NT2/D1 (cell line): Measurements from ENCODE around the gene DNAJC10.

Source experiments
- DNase-seq: peaks from one replicate; pipeline ENCODE4 v3.0.0-alpha.2; 2011; ENCODE audit warnings: low read depth, low spot score
- H3K27me3 ChIP-seq: 2 replicates; pipeline ENCODE4 v1.6.0; 2011; ENCODE audit warnings: mild to moderate bottlenecking; ENCODE audit not compliant: insufficient read length, insufficient read depth
- H3K36me3 ChIP-seq: 2 replicates; pipeline ENCODE4 v1.6.1; 2011; ENCODE audit warnings: mild to moderate bottlenecking, low read length, mixed read lengths; ENCODE audit not compliant: insufficient read depth, insufficient read length
- H3K4me1 ChIP-seq: 2 replicates; pipeline ENCODE4 v1.5.1; 2011; ENCODE audit not compliant: insufficient read depth, insufficient read length
- H3K4me3 ChIP-seq: 2 replicates; pipeline ENCODE4 v1.5.1; 2011; ENCODE audit warnings: low read depth; ENCODE audit not compliant: insufficient read length
- H3K9ac ChIP-seq: 2 replicates; pipeline ENCODE4 v1.6.0; 2011; ENCODE audit warnings: low read depth; ENCODE audit not compliant: insufficient read length
- H3K9me3 ChIP-seq: 2 replicates; pipeline ENCODE4 v1.5.1; 2011; ENCODE audit warnings: mild to moderate bottlenecking, low read length; ENCODE audit not compliant: insufficient read depth
- SUZ12 ChIP-seq: IDR thresholded peaks from 2 replicates; pipeline ENCODE4 v1.6.1; 2011; ENCODE audit not compliant: insufficient read length, insufficient read depth; ENCODE audit errors: extremely low read depth
- YY1 ChIP-seq: IDR thresholded peaks from 2 replicates; pipeline ENCODE4 v1.6.1; 2011; ENCODE audit not compliant: insufficient read length, insufficient read depth
- ZNF274 ChIP-seq: IDR thresholded peaks from 2 replicates; pipeline ENCODE4 v1.6.1; 2011; ENCODE audit warnings: mild to moderate bottlenecking, low read depth, low read length

The DNAJC10 gene

DNA sequence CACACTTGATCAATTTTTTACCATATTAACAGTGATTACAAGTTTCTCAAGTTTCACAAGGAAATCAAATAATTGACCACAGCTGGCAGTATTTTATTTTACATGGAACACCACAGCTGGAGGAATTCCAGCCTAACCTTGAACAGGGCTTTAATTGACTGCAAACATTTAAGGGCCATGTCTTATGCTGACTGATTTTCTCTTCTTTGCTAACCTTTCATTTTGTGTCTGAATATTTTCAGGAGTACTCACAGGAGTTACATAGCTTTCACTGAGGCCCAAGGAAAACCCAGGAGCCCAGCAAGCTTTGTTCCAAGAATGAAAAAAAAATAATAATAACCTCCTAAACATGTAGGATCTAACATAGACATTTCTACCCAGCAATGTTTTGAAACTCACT is 100.8 kb downstream of the DNAJC10 start:
- H3K9me3 ChIP-seq: no peaks in the 10 kb centered on the region
- no peaks in the 10 kb centered on the region for H3K36me3 ChIP-seq
- H3K9ac ChIP-seq: no peak overlapping the region
- no peaks in the 10 kb centered on the region for H3K27me3 ChIP-seq
- TF ChIP-seq SUZ12 (no peak), YY1 (no peak), ZNF274 (no peak)
- no peaks in the 10 kb centered on the region for H3K4me1 ChIP-seq
- no peak overlapping the region for H3K4me3 ChIP-seq
- no peak for DNase-seq

DNA sequence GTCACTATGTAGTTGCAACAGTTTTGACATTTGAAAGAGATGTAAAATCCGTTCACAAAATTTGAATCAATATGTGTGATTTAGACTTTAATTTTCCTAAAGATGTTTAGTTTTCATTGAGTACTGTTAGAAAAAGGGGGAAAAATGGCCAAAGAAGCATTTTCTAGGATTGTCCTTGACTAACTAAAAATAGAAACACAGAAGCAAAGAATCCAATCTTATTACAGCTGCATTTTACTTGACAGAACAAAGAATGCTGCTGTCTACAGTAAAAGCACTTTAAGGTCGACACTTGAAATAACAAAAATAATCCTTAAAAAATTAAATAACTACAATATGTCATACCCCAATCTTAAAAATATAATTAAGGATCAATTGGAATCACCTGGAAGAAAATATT is 101.5 kb downstream of the DNAJC10 start:
- TF ChIP-seq ZNF274: no peak
- TF ChIP-seq YY1: no peak
- no peak for TF ChIP-seq SUZ12
- Histone ChIP-seq H3K9me3 (no peaks in the 10 kb centered on the region), H3K36me3 (no peaks in the 10 kb centered on the region), H3K4me3 (no peak overlapping the region), H3K27me3 (no peaks in the 10 kb centered on the region), H3K4me1 (no peaks in the 10 kb centered on the region), H3K9ac (no peak overlapping the region)
- no peak for DNase-seq

DNA sequence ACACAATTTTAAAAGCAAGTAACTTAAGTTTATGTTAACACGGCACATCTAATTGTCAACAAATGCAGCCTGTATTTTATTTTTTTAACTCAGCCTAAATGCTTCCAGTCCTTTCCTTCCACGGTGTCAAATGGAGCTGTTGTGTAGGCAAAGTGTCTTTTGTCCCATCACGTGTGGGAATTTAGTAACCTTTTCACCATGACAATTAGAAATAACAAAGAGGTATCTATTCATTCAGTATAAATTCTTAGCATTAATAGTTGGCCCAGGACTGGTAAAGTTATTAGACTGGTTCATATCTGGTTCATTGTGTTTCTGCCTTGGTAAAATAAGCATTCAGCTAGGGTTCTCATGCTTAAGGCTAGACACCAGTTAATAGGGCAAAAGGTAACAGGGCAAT is 102.4 kb downstream of the DNAJC10 start:
- H3K9ac ChIP-seq: no peak overlapping the region
- DNase-seq: no peak
- H3K9me3 ChIP-seq: no peaks in the 10 kb centered on the region
- TF ChIP-seq SUZ12 (no peak), YY1 (no peak), ZNF274 (no peak)
- no peak overlapping the region for H3K4me3 ChIP-seq
- no peaks in the 10 kb centered on the region for H3K36me3 ChIP-seq
- no peaks in the 10 kb centered on the region for H3K4me1 ChIP-seq
- no peaks in the 10 kb centered on the region for H3K27me3 ChIP-seq

DNA sequence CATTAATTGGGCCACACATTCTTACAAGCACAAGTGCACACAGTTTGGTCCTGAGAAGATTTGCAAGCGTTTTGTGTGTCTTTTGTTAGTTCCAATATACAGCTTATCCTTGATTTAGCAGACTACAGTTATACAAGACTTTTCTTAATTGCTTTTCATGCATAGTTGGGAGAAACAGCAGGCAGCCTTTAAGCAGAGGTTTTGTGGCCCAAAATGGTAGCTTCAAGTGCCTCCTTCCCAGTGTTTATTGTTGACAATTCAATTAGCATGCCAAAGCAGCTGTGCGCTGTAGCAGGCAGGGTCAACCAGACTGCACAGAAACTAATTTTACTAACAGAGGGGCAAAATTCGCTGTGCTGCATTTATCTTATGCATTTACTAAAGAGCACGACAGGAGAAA is 102.9 kb downstream of the DNAJC10 start:
- Histone ChIP-seq H3K4me1 (no peaks in the 10 kb centered on the region), H3K36me3 (no peaks in the 10 kb centered on the region), H3K9ac (no peak overlapping the region), H3K9me3 (no peaks in the 10 kb centered on the region), H3K4me3 (no peak overlapping the region), H3K27me3 (no peaks in the 10 kb centered on the region)
- no peak for TF ChIP-seq YY1
- TF ChIP-seq SUZ12: no peak
- TF ChIP-seq ZNF274: no peak
- peak; percentile 74 for DNase-seq

DNA sequence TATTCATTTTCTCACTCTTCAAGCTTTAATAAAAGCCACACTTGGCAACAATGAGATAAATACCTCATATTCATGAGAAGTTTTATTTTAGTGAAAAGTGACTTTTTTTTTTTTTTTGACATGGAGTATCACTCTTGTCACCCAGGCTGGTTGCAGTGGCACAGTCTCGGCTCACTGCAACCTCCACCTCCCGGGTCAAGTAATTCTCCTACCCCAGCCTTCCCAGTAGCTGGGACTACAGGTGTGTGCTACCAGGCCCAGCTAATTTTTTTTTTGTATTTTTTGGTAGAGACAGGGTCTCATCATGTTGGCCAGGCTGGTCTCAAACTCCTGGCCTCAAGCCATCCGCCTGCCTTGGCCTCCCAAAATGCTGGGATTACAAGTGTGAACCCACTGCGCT is 103.4 kb downstream of the DNAJC10 start:
- Histone ChIP-seq H3K4me3 (no peak overlapping the region), H3K36me3 (no peaks in the 10 kb centered on the region), H3K9me3 (no peaks in the 10 kb centered on the region), H3K27me3 (no peaks in the 10 kb centered on the region), H3K4me1 (no peaks in the 10 kb centered on the region), H3K9ac (no peak overlapping the region)
- DNase-seq: no peak
- TF ChIP-seq SUZ12 (no peak), YY1 (no peak), ZNF274 (no peak)

DNA sequence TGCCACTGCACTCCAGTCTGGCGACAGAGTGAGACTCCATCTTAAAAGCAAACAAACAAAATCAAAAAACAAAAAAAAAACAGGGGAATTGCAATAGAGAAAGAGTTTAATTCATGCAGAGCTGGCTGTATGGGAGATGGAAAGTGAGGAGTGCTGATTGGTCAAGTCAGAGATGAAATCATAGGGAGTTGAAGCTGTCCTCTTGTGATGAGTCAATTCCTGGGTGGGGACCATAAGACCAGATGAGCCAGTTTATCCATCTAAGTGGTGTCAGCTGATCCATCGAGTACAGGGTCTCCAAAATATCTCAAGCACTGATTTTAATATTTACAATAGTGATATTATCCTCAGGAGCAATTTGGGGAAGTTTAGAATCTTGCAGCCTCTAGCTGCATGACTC is 105.1 kb downstream of the DNAJC10 start:
- no peak for DNase-seq
- Histone ChIP-seq H3K36me3 (no peaks in the 10 kb centered on the region), H3K9me3 (no peaks in the 10 kb centered on the region), H3K9ac (no peak overlapping the region), H3K27me3 (no peaks in the 10 kb centered on the region), H3K4me1 (no peaks in the 10 kb centered on the region), H3K4me3 (no peak overlapping the region)
- no peak for TF ChIP-seq YY1
- no peak for TF ChIP-seq ZNF274
- TF ChIP-seq SUZ12: no peak

DNA sequence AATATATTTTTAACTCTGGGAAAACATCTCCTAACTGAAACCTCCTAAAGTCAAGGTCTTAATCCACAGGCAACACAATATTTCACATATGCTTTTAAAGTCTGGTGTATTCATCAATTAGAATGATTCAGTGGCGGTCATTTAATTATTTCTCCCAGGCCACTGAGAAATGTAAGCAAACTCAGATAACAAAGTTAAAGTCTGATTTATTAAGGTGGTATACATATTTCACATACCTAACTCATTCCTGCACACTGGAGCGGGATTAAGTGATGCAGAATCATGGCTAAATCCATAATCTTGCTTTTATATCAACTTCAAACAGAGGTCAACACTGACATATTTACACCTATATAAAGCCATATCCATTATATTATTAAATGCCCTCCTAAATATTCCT is 106.7 kb downstream of the DNAJC10 start:
- Histone ChIP-seq H3K9ac (no peak overlapping the region), H3K9me3 (no peaks in the 10 kb centered on the region), H3K27me3 (no peaks in the 10 kb centered on the region), H3K4me3 (no peak overlapping the region), H3K4me1 (no peaks in the 10 kb centered on the region), H3K36me3 (no peaks in the 10 kb centered on the region)
- DNase-seq: no peak
- TF ChIP-seq YY1 (no peak), SUZ12 (no peak), ZNF274 (no peak)
